HG02884 (cell line): Measurements from ENCODE around the gene MIOX.
"Not testable (repeated sequence)": the region's sequence is repeated elsewhere in the genome, so short reads cannot be mapped to it uniquely, and the experiment has no call there.

Source experiments
- ATAC-seq: cut with Tn5 transposase; IDR thresholded peaks from one replicate; pipeline ENCODE4 v1.9.1; 2021; ENCODE audit warnings: mild to moderate bottlenecking, moderate library complexity; ENCODE audit not compliant: unreplicated experiment

Gene MIOX

DNA sequence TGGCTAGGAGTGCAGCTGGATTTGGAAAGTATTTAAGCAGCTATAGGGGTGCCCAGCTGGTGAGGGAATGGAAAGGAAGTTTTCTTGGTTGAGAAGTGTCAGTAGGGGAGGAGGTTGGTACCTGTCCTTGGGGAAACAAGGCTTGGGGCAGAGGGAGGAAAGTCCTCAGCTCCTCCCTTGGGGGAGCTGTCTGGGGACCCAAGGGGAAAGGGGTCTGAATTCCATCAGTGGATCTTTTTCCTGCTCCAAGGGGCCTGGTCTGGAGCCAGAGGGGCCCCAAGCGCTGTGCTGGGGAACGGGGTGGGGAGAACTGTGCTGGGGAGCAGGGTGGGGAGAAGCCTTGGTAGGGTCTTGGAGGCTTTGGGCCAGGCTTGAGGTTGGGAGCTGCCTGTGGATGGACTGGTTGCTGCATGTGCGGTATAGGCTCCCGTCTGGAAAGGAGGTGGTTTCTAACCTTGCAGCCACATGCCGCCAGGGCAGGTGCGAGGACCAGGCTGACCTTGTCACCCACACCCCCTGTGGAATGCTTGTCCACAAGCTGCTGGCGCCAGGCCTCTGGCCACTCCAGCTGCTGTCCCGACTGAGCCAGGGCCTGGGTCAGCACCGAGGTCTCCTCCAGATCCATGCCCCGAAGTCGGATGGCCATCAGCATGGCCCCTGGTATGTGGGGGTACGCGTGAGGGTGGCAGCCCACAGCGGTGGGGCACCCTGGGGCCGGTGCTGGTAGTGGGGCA lies 42.2 kb downstream of the MIOX start:
- ATAC-seq: no peak

DNA sequence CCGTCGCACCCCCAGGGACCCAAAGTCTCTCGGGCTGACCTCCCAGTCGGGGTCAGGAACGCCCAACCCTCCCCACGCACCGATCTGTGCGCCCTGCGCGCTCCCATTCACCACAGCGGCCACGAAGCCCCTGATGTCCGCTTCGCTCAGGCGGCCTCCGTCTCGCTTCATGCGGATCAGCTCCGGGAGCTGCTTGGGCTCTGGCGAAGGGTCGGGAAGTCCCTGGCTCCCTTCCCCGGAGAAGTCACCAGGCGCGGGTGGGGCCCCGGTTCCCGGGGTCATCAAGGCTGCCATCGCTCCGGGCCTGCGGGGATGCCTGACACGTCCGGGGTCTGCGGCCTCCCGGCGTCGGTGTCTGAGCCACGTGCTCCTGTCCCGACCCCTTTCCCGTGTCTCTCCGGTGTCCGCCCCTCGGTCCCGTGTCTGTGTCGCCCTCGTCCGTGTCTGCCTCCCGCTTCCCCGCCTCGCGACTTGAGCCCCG lies 42.8 kb downstream of the MIOX start:
- no peak for ATAC-seq

DNA sequence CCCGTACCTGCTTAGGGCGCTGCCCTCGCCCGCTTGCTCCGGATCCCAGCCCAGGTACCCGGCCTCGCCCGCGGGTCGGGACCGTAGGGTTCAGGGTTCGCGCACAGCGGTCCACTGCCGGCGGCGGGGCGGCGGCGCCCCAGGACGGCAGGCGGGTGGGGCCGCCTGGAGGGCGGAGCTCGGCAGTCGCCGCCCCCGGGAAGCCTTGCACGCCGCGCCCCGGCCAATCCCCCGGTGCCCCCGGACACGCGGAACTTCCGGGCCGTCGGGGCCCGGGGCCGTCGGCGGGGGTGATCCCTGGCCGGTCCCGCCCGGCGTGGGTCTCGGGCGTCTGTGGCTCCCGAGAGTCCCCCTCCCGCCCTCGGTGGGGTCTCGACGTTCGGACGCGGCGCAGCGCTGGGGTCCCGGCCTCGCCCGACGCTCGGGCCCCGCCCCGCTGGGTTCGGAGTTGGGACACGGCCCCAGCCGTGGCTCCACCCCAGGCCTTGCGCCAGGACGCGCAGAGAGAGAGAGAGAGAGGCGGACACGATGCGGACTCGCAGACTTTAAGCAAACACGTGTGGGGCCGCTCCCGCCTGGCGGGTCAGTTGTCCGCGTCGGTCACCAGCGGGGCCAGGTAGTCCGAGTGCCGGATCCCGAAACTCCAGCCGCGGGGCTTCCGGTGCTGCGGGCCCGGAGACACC lies 43.4 kb downstream of the MIOX start, which contains the start of gene TYMP:
Gene TYMP, minus strand, starts transcription at position 116 of the 683 bp plus-strand sequence. CDS start 303 bp downstream, outside the sequence.
- ATAC-seq: no peak

DNA sequence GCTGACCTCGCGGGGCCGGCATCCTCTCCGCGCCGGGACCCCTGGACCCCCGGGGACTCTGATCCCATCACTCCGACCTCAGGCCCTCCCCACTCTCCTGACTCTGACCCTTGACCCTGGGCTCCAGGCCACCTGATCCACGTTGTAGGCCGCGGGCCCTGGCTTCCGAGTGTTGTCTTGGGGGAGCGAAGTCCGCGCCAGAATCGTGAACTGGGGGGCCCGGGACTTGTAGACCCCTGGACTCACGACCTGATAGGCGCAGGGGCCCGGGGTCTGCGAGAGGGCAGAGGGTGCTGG lies 43.9 kb downstream of the MIOX start:
- ATAC-seq: no peak

DNA sequence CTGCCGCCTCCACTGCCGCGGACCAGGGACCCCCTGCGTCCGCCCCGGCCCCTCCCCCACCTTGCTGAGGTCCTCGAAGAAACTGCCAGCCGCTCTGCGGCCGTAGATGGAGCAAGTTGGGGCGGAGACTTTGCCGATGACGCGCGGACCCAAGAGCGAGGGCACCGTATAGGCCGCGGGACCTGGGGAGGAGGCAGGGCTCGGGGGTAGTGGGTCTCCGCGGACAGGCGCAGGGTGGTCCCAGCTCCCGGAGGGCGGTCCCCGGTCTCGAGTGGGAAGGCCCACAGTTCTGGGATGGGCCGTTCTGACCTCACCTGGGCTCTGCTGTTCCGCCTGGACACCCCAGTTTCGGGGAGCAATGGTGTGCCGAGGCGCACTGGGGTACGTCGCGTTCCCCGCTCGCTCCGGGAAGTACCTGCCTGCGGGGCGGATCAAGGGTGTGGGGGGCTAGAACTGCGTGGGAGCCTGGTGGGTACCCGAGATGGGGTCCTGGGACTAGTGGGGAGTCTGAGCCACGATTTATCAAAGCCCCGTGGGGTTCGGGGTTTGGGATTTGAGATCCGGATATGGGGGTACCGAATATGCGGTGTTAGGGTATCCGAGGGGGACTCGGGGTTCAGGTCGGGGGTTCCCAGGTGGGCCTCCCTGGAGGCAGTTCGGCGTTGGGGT lies 44.4 kb downstream of the MIOX start:
- no peak for ATAC-seq

DNA sequence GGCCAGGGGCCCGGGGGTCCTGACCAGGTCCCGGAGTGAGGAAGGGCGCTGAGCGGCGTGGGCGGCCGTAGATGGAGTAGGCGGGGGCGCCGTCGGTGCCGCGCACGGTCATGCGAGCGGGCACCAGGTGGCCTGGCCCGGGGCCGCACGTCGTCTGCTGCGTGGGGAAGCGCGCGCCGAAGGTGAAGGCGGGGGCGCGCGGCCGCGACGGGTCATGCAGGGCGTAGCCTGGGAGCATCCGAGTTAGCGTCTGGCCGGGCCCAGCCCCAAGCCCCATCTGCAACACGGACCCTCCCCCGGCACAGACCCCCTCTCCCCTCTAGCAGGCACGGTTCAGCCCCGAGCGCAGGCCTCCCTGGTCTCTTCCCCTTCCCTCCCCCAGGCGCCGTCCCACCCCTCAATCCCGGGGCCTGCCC lies 44.9 kb downstream of the MIOX start:
- no peak for ATAC-seq

DNA sequence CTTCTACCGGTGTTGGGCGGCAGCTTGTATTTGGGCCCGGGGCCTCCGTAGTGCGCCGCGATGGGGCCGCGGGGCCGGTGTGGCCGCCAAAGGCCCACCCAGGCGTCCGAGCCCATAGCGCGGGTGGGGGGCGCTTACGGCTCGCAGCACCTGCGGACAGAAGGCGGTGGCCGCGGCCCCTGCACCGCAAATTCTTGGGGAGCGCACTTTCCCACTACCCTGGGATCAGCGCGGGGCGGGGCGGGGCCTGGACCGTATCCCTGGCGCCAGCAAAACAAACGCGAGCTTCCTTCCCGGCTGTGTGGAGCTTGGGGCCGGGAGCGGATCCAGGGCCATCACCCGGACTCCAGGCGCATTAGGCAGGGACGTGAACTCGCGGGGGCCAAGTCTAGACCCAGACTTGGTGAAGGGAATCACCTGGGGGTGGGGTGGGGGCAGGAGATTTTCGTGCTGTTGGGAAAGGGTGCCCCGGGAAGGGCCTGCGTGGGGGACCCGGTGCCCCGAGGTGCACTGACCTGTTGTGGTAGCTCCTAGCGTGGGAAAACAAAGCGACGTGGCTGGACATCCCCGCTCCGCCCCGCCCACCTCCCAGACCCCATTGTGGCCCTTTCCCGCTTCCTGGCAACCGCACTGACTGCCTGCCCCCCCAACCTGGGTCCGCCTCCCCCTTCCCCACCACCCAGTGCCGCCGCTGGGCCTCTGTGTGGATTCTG lies 45.5 kb downstream of the MIOX start:
- no peak for ATAC-seq

- no peak for ATAC-seq
Measured at GRCh38 chr22:50532824-50533796, 46.5 kb downstream of the MIOX start.

GRCh38 chr22:50533856-50534711 lies 47.4 kb downstream of the MIOX start:
- ATAC-seq: not testable (repeated sequence)

GRCh38 chr22:50535113-50535512 lies 48.5 kb downstream of the MIOX start:
- no peak for ATAC-seq

DNA sequence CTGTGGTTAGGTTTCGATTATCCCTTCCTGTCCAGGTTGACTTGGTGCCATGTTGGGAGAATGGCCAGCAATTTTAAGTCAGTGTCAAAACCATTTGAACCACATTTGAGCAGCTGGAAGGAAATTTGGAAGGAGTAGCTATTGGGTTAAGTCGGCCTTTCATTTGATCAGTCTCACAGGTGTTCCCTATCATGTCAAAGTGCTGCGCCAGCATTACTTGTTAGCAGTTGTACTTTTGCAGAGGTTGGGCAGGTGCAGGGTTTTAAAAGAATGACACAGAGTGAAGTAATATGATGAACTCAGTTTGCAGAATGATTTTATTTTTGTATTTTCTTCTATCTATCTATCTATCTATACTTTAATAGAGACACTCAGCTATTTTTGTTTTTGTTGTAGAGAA lies 49.6 kb downstream of the MIOX start:
- ATAC-seq: no peak

- no peak for ATAC-seq
Measured at GRCh38 chr22:50537765-50538164, 51.1 kb downstream of the MIOX start.
